Esophagus squamous epithelium (tissue), 4 donors: Measurements from ENCODE around the gene CEP95.

Experiments used
- CTCF ChIP-seq, 6 experiments: fragments of 450-650 bp in 4 of 6; fragments of 200-600 bp in 2 of 6; sonication (generic) in 2 of 6; IDR thresholded peaks; one replicate each; pipeline ENCODE4 v1.5.1; 2016 to 2019; ENCODE audit warnings: antibody characterized with exemption in 6 of 6, mild to moderate bottlenecking in 4 of 6, moderate library complexity in 4 of 6
- POLR2A ChIP-seq, 4 donors: fragments of 450-650 bp; IDR thresholded peaks; one replicate each; pipeline ENCODE4 v1.6.1; 2017; ENCODE audit warnings: antibody characterized with exemption in 4 of 4, mild to moderate bottlenecking in 4 of 4, moderate library complexity in 3 of 4

DNA sequence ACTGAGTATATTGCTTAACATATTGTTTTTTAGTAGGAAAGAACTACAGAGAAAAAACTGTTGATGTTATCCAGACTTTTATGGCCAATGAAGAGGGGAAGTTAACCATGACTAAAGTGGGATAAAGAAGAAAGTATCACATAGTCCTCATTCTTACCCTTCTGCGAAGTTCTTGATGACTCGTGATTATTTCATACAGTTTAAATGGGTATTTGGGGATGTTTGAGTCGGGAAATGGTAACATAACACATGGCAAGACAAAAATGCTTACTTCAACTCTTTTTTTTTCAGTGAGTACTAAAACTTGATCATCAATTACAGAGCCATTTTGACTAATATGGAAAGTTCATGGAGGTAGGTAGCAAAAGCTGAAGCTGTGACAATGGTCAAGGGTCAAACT lies 14.8 kb upstream of the CEP95 start:
- TF ChIP-seq CTCF (IDR thresholded peaks at IDR 0.05) (no peak), POLR2A (IDR thresholded peaks at IDR 0.05) (no peak)
